ACC112 (cell line): ENCODE data around the gene FECH.
"Not testable (repeated sequence)": the region's sequence is repeated elsewhere in the genome, so short reads cannot be mapped to it uniquely, and the experiment has no call there.

ENCODE experiments used
- H2AFZ ChIP-seq: fragments of 200-600 bp; sonication (generic); one replicate; pipeline ENCODE4 v1.6.0; 2017; ENCODE audit warnings: antibody characterized with exemption, low read length; ENCODE audit not compliant: unreplicated experiment
- H3K27ac ChIP-seq: fragments of 200-600 bp; sonication (generic); 2 replicates; pipeline ENCODE4 v1.5.1; 2014; ENCODE audit warnings: low read depth, mild to moderate bottlenecking, antibody characterized with exemption, low read length, moderate library complexity
- H3K27me3 ChIP-seq: fragments of 200-600 bp; sonication (generic); 2 replicates; pipeline ENCODE4 v1.6.1; 2014; ENCODE audit warnings: mild to moderate bottlenecking, antibody characterized with exemption, low read length, moderate library complexity, mixed read lengths; ENCODE audit not compliant: insufficient read depth
- H3K36me3 ChIP-seq: fragments of 200-600 bp; sonication (generic); 2 replicates; pipeline ENCODE4 v1.6.1; 2016; ENCODE audit warnings: mild to moderate bottlenecking, antibody characterized with exemption, low read length, moderate library complexity, mixed read lengths; ENCODE audit not compliant: insufficient read depth
- H3K4me1 ChIP-seq: fragments of 200-600 bp; sonication (generic); one replicate; pipeline ENCODE4 v1.6.1; 2016; ENCODE audit warnings: low read length, mixed read lengths; ENCODE audit not compliant: insufficient read depth, unreplicated experiment, control insufficient read depth
- H3K4me3 ChIP-seq: fragments of 200-600 bp; sonication (generic); 2 replicates; pipeline ENCODE4 v1.5.1; 2014; ENCODE audit warnings: mild to moderate bottlenecking, low read depth, low read length
- H3K79me2 ChIP-seq: fragments of 200-600 bp; sonication (generic); one replicate; pipeline ENCODE4 v1.6.0; 2016; ENCODE audit warnings: low read length; ENCODE audit not compliant: control insufficient read depth, unreplicated experiment, insufficient read depth

FECH gene

GRCh38 chr18:57533006-57533867 is 53.3 kb downstream of the FECH start:
- Histone ChIP-seq H3K79me2 (no peaks in the 10 kb centered on the region), H3K27ac (no peak overlapping the region), H3K4me1 (peaks cover 8% of the 10 kb centered on the region), H3K4me3 (0 out of 2 replicates have a peak overlapping the region, but pooled peaks have one; percentile 26), H3K27me3 (peaks cover 24% of the 10 kb centered on the region), H2AFZ (peak overlapping the region; percentile 12), H3K36me3 (no peaks in the 10 kb centered on the region)

- no peaks in the 10 kb centered on the region for H3K36me3 ChIP-seq
- no peak overlapping the region for H3K27ac ChIP-seq
- H3K79me2 ChIP-seq, result no peaks in the 10 kb centered on the region
- H3K4me1 ChIP-seq, result peaks cover 8% of the 10 kb centered on the region
- peaks cover 42% of the 10 kb centered on the region for H3K27me3 ChIP-seq
- H2AFZ ChIP-seq, result no peak overlapping the region
- H3K4me3 ChIP-seq, result no peak overlapping the region
Measured at GRCh38 chr18:57529151-57529550, 57.4 kb downstream of the FECH start.

GRCh38 chr18:57527556-57528229 is 58.8 kb downstream of the FECH start:
- Histone ChIP-seq H3K36me3 (no peaks in the 10 kb centered on the region), H3K4me1 (no peaks in the 10 kb centered on the region), H3K4me3 (no peak overlapping the region), H3K27ac (no peak overlapping the region), H3K79me2 (no peaks in the 10 kb centered on the region), H3K27me3 (peaks cover 48% of the 10 kb centered on the region), H2AFZ (no peak overlapping the region)

- H3K4me3 ChIP-seq, result no peak overlapping the region
- peaks cover 32% of the 10 kb centered on the region for H3K27me3 ChIP-seq
- H3K4me1 ChIP-seq, result no peaks in the 10 kb centered on the region
- no peak overlapping the region for H3K27ac ChIP-seq
- H3K36me3 ChIP-seq, result no peaks in the 10 kb centered on the region
- H3K79me2 ChIP-seq, result no peaks in the 10 kb centered on the region
- H2AFZ ChIP-seq, result no peak overlapping the region
Measured at GRCh38 chr18:57523171-57523956, 63.1 kb downstream of the FECH start.

- not testable (repeated sequence) for H3K36me3 ChIP-seq, H3K4me3 ChIP-seq, H3K27ac ChIP-seq, H3K4me1 ChIP-seq, H2AFZ ChIP-seq, H3K79me2 ChIP-seq
- peaks cover 27% of the 10 kb centered on the region for H3K27me3 ChIP-seq
Measured at GRCh38 chr18:57522348-57522747, 64.2 kb downstream of the FECH start.

- Histone ChIP-seq H3K79me2 (no peaks in the 10 kb centered on the region), H3K4me3 (no peak overlapping the region), H3K27ac (no peak overlapping the region), H3K27me3 (peaks cover 19% of the 10 kb centered on the region), H2AFZ (no peak overlapping the region), H3K4me1 (no peaks in the 10 kb centered on the region), H3K36me3 (no peaks in the 10 kb centered on the region)
Measured at GRCh38 chr18:57519668-57520424, 66.7 kb downstream of the FECH start.

- Histone ChIP-seq H3K36me3 (no peaks in the 10 kb centered on the region), H3K79me2 (no peaks in the 10 kb centered on the region), H3K4me3 (no peak overlapping the region), H2AFZ (no peak overlapping the region), H3K27me3 (peaks cover 17% of the 10 kb centered on the region), H3K4me1 (no peaks in the 10 kb centered on the region), H3K27ac (no peak overlapping the region)
Measured at GRCh38 chr18:57518533-57518932, 68.0 kb downstream of the FECH start.

- H3K27ac ChIP-seq, result no peak overlapping the region
- no peak overlapping the region for H2AFZ ChIP-seq
- H3K27me3 ChIP-seq, result peaks cover 11% of the 10 kb centered on the region
- no peaks in the 10 kb centered on the region for H3K36me3 ChIP-seq
- no peaks in the 10 kb centered on the region for H3K4me1 ChIP-seq
- H3K79me2 ChIP-seq, result no peaks in the 10 kb centered on the region
- no peak overlapping the region for H3K4me3 ChIP-seq
Measured at GRCh38 chr18:57516056-57516455, 70.4 kb downstream of the FECH start.

- Histone ChIP-seq H3K27me3 (peaks cover 61% of the 10 kb centered on the region), H3K79me2 (no peaks in the 10 kb centered on the region), H2AFZ (no peak overlapping the region), H3K27ac (no peak overlapping the region), H3K4me3 (no peak overlapping the region), H3K4me1 (no peaks in the 10 kb centered on the region), H3K36me3 (no peaks in the 10 kb centered on the region)
Measured at GRCh38 chr18:57505231-57505630, 81.3 kb downstream of the FECH start.

- H3K4me3 ChIP-seq, result no peak overlapping the region
- H3K4me1 ChIP-seq, result no peaks in the 10 kb centered on the region
- no peaks in the 10 kb centered on the region for H3K36me3 ChIP-seq
- H3K27me3 ChIP-seq, result peaks cover 50% of the 10 kb centered on the region
- H2AFZ ChIP-seq, result no peak overlapping the region
- H3K27ac ChIP-seq, result no peak overlapping the region
- no peaks in the 10 kb centered on the region for H3K79me2 ChIP-seq
Measured at GRCh38 chr18:57502624-57503023, 83.9 kb downstream of the FECH start.
